ENCODE measurements around the gene SLC44A5. TPM values are rescaled to one million over a fixed set of nuclear protein-coding genes. Genes with fewer than 3 reads are reported as not detected.
"Not testable (repeated sequence)": the region's sequence is repeated elsewhere in the genome, so short reads cannot be mapped to it uniquely, and the experiment has no call there.

The SLC44A5 gene
- total and polyA plus RNA-seq, 7 donors: 0.01 to 7.5 (median 0.49) TPM

DNA sequence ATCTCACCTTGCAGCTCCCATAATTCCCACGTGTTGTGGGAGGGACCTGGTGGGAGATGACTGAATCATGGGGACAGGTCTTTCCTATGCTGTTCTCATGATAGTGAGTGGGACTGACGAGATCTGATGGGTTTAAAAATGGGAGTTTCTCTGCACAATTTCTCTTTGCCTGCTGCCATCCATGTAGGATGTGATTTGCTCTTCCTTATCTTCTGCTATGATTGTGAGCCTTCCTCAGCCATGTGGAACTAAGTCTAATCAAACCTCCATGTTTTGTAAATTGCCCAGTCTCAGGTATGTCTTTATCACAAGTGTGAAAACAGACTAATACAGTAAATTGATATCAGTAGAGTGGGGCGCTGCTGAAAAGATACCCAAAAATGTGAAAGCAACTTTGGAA is 195.7 kb downstream of the SLC44A5 start:
- TF ChIP-seq CTCF (IDR thresholded peaks at IDR 0.05): no peak
- DNase-seq (no peak), ATAC-seq (no peak)
- intact Hi-C loops (cut with DNase I): no loop called here
- Histone ChIP-seq H3K36me3 (ENCODE audit: insufficient read depth in 1 of 2, low read depth in 1 of 2) (no peaks in the 10 kb centered on the region), H3K4me3 (no peak overlapping the region), H3K27me3 (ENCODE audit: insufficient read depth in 3 of 3, low read length in 2 of 3) (no peaks in the 10 kb centered on the region), H3K9me3 (no peaks in the 10 kb centered on the region), H3K27ac (no peak overlapping the region), H3K4me1 (no peaks in the 10 kb centered on the region)
- 69 to 70% (median 69%) methylated on average over 3 of the region's 3 CpGs for WGBS, 3 donors

DNA sequence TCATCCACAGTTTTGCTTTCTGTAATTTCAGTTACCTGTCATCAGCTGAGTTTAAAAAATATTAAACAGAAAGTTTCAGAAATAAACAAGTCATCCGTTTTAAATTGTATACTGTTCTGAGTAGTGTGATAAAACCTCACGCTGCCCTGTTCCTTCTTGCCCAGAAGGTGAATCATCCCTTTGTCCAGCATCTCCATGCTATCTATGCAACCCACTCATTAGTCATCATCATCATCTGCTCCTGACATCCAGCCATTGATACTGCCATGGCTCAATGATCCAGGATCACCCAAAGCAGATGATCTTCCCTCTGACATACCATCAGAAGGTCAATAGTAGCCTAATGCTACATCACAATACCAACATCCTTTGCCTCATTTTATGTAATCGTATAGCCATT is 198.3 kb downstream of the SLC44A5 start:
- DNase-seq: no peak
- no peaks in the 10 kb centered on the region for H3K36me3 ChIP-seq (ENCODE audit: insufficient read depth in 1 of 2, low read depth in 1 of 2)
- no peaks in the 10 kb centered on the region for H3K4me1 ChIP-seq
- H3K27me3 ChIP-seq (ENCODE audit: insufficient read depth in 3 of 3, low read length in 2 of 3): no peaks in the 10 kb centered on the region
- intact Hi-C loops (cut with DNase I): no loop called here
- H3K4me3 ChIP-seq: no peak overlapping the region
- TF ChIP-seq CTCF (IDR thresholded peaks at IDR 0.05): no peak
- WGBS, 3 donors: 81 to 92% (median 86%) methylated on average over 3 of the region's 3 CpGs
- no peak overlapping the region for H3K27ac ChIP-seq
- ATAC-seq: no peak
- H3K9me3 ChIP-seq: no peaks in the 10 kb centered on the region

- H3K36me3 ChIP-seq (ENCODE audit: insufficient read depth in 1 of 2, low read depth in 1 of 2); DNase-seq; H3K27ac ChIP-seq; intact Hi-C loops (cut with DNase I); H3K9me3 ChIP-seq; ATAC-seq; H3K4me3 ChIP-seq; H3K27me3 ChIP-seq (ENCODE audit: insufficient read depth in 3 of 3, low read length in 2 of 3); H3K4me1 ChIP-seq: not testable (repeated sequence)
- 31 to 48% (median 38%) methylated on average over 1 of the region's 1 CpG for WGBS, 3 donors
Observed at GRCh38 chr1:75404681-75405080, 206.2 kb downstream of the SLC44A5 start.

DNA sequence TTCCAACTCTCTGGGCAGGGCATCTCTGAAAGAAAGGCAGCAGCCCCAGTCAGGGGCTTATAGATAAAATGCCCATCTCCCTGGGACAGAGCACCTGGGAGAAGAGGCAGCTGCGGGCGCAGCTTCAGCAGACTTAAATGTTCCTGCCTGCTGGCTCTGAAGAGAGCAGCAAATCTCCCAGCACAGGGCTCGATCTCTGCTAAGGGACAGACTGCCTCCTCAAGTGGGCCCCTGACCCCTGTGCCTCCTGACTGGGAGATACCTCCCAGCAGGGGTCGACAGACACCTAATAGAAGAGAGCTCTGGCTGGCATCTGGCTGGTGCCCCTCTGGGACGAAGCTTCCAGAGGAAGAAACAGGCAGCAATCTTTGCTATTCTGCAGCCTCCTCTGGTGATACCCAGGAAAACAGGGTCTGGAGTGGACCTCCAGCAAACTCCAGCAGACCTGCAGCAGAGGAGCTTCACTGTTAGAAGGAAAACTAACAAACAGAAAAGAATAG is 207.7 kb downstream of the SLC44A5 start:
- intact Hi-C loops (cut with DNase I); H3K36me3 ChIP-seq (ENCODE audit: insufficient read depth in 1 of 2, low read depth in 1 of 2); H3K9me3 ChIP-seq; H3K27me3 ChIP-seq (ENCODE audit: insufficient read depth in 3 of 3, low read length in 2 of 3); ATAC-seq; H3K4me3 ChIP-seq; DNase-seq; H3K27ac ChIP-seq; H3K4me1 ChIP-seq: not testable (repeated sequence)
- 75 to 78% (median 76%) methylated on average over 5 of the region's 5 CpGs for WGBS, 3 donors

GRCh38 chr1:75400716-75401115 is 210.2 kb downstream of the SLC44A5 start:
- no peak for DNase-seq
- WGBS, 3 donors: 35 to 64% (median 37%) methylated on average over 1 of the region's 1 CpG
- no peak overlapping the region for H3K4me3 ChIP-seq
- intact Hi-C loops (cut with DNase I): no loop called here
- H3K4me1 ChIP-seq: no peaks in the 10 kb centered on the region
- TF ChIP-seq CTCF (IDR thresholded peaks at IDR 0.05): no peak
- no peaks in the 10 kb centered on the region for H3K36me3 ChIP-seq (ENCODE audit: insufficient read depth in 1 of 2, low read depth in 1 of 2)
- no peaks in the 10 kb centered on the region for H3K9me3 ChIP-seq
- no peaks in the 10 kb centered on the region for H3K27me3 ChIP-seq (ENCODE audit: insufficient read depth in 3 of 3, low read length in 2 of 3)
- no peak overlapping the region for H3K27ac ChIP-seq
- peak in 1 of 4 donors; percentile 49 for ATAC-seq

DNA sequence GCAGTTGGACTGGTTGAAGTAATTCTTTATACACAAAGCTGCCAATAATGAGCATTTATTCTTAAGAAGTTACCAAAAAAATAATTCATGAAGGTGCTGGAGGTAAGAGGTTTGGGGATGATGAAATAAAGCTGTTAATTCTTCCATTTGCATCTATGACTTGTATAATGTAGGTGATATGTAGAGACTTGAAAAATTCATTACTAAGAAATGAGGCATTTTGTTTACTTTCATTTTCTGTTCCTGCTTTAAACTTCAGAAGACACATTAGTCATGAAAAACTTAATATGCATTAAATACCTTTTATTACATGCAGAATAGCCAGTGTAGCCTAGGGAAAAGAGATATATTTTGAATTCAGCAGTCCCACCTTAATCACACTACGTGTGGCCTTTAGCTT is 214.2 kb downstream of the SLC44A5 start:
- intact Hi-C loops (cut with DNase I): no loop called here
- Histone ChIP-seq H3K4me1 (no peaks in the 10 kb centered on the region), H3K27me3 (ENCODE audit: insufficient read depth in 3 of 3, low read length in 2 of 3) (no peaks in the 10 kb centered on the region), H3K36me3 (ENCODE audit: insufficient read depth in 1 of 2, low read depth in 1 of 2) (no peaks in the 10 kb centered on the region), H3K4me3 (no peak overlapping the region), H3K9me3 (no peaks in the 10 kb centered on the region), H3K27ac (no peak overlapping the region)
- no peak for TF ChIP-seq CTCF (IDR thresholded peaks at IDR 0.05)
- WGBS, 3 donors: 75 to 84% (median 77%) methylated on average over 1 of the region's 1 CpG
- ATAC-seq (no peak), DNase-seq (no peak)
